IMR-90 (cell line): ENCODE data around the gene NRSN1. TPM values are rescaled to one million over a fixed set of nuclear protein-coding genes. Genes with fewer than 3 reads are reported as not detected.

ENCODE experiments used
- ATAC-seq: fragments of 200-7000 bp; cut with Tn5 transposase; 2 replicates; pipeline ENCODE4 v1.9.1; 2020; ENCODE audit warnings: low read depth, mild to moderate bottlenecking, moderate library complexity
- BruUV-seq: library from RNA; stranded (reverse); fragments of 400-500 nt; replicated peaks from 2 replicates; lab custom pipeline; 2021; lab: Mats Ljungman, UMichigan
- CTCF ChIA-PET: fragments of 300-600 bp; formaldehyde crosslinking; extraction: SDS; loops from one replicate; lab custom pipeline; 2021; ENCODE audit warnings: antibody characterized with exemption; lab: Yijun Ruan, JAX
- POLR2A ChIA-PET: fragments of 300-600 bp; sonication (Branson Sonifier 250); formaldehyde crosslinking; loops from one replicate; lab custom pipeline; 2022; ENCODE audit warnings: antibody characterized with exemption; ENCODE audit not compliant: unreplicated experiment; lab: Charles Lee
- DNase-seq: peaks from one replicate; pipeline ENCODE4 v3.0.0; 2013
- H2AFZ ChIP-seq: replicated peaks from 2 replicates; pipeline ENCODE3; 2013; ENCODE audit warnings: low read length, mild to moderate bottlenecking; ENCODE audit not compliant: poor library complexity
- H2AK5ac ChIP-seq: 2 replicates; pipeline ENCODE4 v1.6.1; 2013; ENCODE audit warnings: low read depth, low read length, inconsistent platforms
- H2AK9ac ChIP-seq: replicated peaks from 2 replicates; pipeline ENCODE3; 2013; ENCODE audit warnings: mild to moderate bottlenecking, low read depth, low read length, moderate library complexity; ENCODE audit not compliant: poor library complexity
- H2BK120ac ChIP-seq: 2 replicates; pipeline ENCODE4 v1.6.1; 2013; ENCODE audit warnings: low read depth, low read length, inconsistent platforms
- H2BK15ac ChIP-seq: 3 replicates; pipeline ENCODE4 v1.6.1; 2013; ENCODE audit warnings: low read depth, low read length, inconsistent platforms
- H2BK20ac ChIP-seq: 2 replicates; pipeline ENCODE4 v1.6.1; 2013; ENCODE audit warnings: low read depth, mild to moderate bottlenecking, inconsistent platforms, low read length, moderate library complexity
- H2BK5ac ChIP-seq: 2 replicates; pipeline ENCODE4 v1.6.1; 2013; ENCODE audit warnings: mild to moderate bottlenecking, low read depth, low read length, inconsistent platforms; ENCODE audit not compliant: poor library complexity, severe bottlenecking
- H3K14ac ChIP-seq: replicated peaks from 2 replicates; pipeline ENCODE4 v1.6.1; 2013; ENCODE audit warnings: low read depth, low read length, inconsistent platforms
- H3K18ac ChIP-seq: 2 replicates; pipeline ENCODE4 v1.6.1; 2013; ENCODE audit warnings: low read depth, low read length, control low read depth
- H3K23ac ChIP-seq: 2 replicates; pipeline ENCODE4 v1.6.1; 2013; ENCODE audit warnings: low read depth, low read length, inconsistent platforms
- H3K27ac ChIP-seq: 2 replicates; pipeline ENCODE4 v1.5.1; 2013; ENCODE audit warnings: mild to moderate bottlenecking, control low read depth, low read length; ENCODE audit not compliant: insufficient read depth
- H3K27me3 ChIP-seq: 2 replicates; pipeline ENCODE4 v1.6.1; 2013; ENCODE audit warnings: low read length; ENCODE audit not compliant: control insufficient read depth, insufficient read depth
- H3K36me3 ChIP-seq: 2 replicates; pipeline ENCODE4 v1.6.1; 2013; ENCODE audit warnings: low read length, mixed read lengths; ENCODE audit not compliant: control insufficient read depth, insufficient read depth
- H3K4ac ChIP-seq: 2 replicates; pipeline ENCODE4 v1.6.1; 2013; ENCODE audit warnings: low read depth, low read length, inconsistent platforms
- H3K4me1 ChIP-seq: 2 replicates; pipeline ENCODE4 v1.6.1; 2013; ENCODE audit warnings: low read length, mixed read lengths; ENCODE audit not compliant: control insufficient read depth, insufficient read depth
- H3K4me2 ChIP-seq: 2 replicates; pipeline ENCODE4 v1.6.1; 2013; ENCODE audit warnings: low read depth, mild to moderate bottlenecking, control low read depth, low read length, moderate library complexity
- H3K4me3 ChIP-seq: 2 replicates; pipeline ENCODE4 v1.5.1; 2013; ENCODE audit warnings: low read depth, mild to moderate bottlenecking, control low read depth, low read length, moderate library complexity; ENCODE audit not compliant: insufficient read depth
- H3K56ac ChIP-seq: 2 replicates; pipeline ENCODE4 v1.6.1; 2013; ENCODE audit warnings: low read length, inconsistent platforms; ENCODE audit not compliant: insufficient read depth; ENCODE audit errors: extremely low read depth
- H3K79me1 ChIP-seq, 2 experiments: 2 replicates each; pipeline ENCODE4 v1.6.1; 2013; ENCODE audit warnings: low read length in 2 of 2, inconsistent platforms in 1 of 2, low read depth in 1 of 2
- H3K9ac ChIP-seq: 2 replicates; pipeline ENCODE4 v1.6.1; 2013; ENCODE audit warnings: low read depth, low read length, control low read depth
- H3K9me1 ChIP-seq: 2 replicates; pipeline ENCODE4 v1.6.1; 2013; ENCODE audit warnings: low read length, inconsistent platforms; ENCODE audit not compliant: insufficient read depth
- H3K9me3 ChIP-seq: 2 replicates; pipeline ENCODE4 v1.6.1; 2013; ENCODE audit warnings: low read length; ENCODE audit not compliant: control insufficient read depth, insufficient read depth
- H4K20me1 ChIP-seq: 2 replicates; pipeline ENCODE4 v1.6.1; 2013; ENCODE audit warnings: low read length, inconsistent platforms; ENCODE audit not compliant: insufficient read depth
- H4K5ac ChIP-seq: 2 replicates; pipeline ENCODE4 v1.6.1; 2013; ENCODE audit warnings: mild to moderate bottlenecking, low read depth, low read length, control low read depth
- H4K8ac ChIP-seq, 2 experiments: 2 replicates each; pipeline ENCODE4 v1.6.1; 2013; ENCODE audit warnings: low read depth in 2 of 2, low read length in 2 of 2, control low read depth in 1 of 2, inconsistent platforms in 1 of 2
- H4K91ac ChIP-seq: 2 replicates; pipeline ENCODE4 v1.6.1; 2013; ENCODE audit warnings: low read depth, low read length, inconsistent platforms; ENCODE audit not compliant: insufficient read depth
- MAFK ChIP-seq: IDR thresholded peaks from 2 replicates; pipeline ENCODE4 v1.6.1; 2012; ENCODE audit warnings: low read depth, low read length, improper control_type of control experiment
- WGBS, 2 experiments: methylation state at CpG; one replicate each; pipeline versions ENCODE4 v1.1.5 to v1.1.7; 2013; ENCODE audit warnings: missing lambda C conversion rate in 2 of 2; ENCODE audit not compliant: insufficient read length in 1 of 2; ENCODE audit errors: extremely low coverage in 2 of 2; 5-methylcytosine and 5-hydroxymethylcytosine counted together
- dilution Hi-C: fragments of 300-500 bp; cut with HindIII; formaldehyde crosslinking; loops from one replicate; pipeline ENCODE4 v1.14.3; 2018; ENCODE audit warnings: low sequenced_read_pairs; ENCODE audit not compliant: unreplicated experiment
- in situ Hi-C: fragments of 300-500 bp; cut with MboI; formaldehyde crosslinking; loops from 3 replicates; pipeline ENCODE4 v1.14.3; 2019; ENCODE audit warnings: low sequenced_read_pairs, inconsistent platforms, mixed read lengths
- intact Hi-C: fragments of 100-400 bp; cut with micrococcal nuclease; formaldehyde crosslinking; loops from 2 replicates; pipeline ENCODE4 v1.10.0; 2022
- polyA plus RNA-seq, 3 experiments: library from polyadenylated mRNA; depleted of rRNA; stranded (reverse); fragments of >200 nt; gene quantifications; 2 replicates each; pipeline ENCODE4 v1.2.3, GENCODE V29; 2012; ENCODE audit warnings: low replicate concordance in 1 of 3
- total RNA-seq: library from RNA; depleted of rRNA; stranded (reverse); fragments of >200 nt; gene quantifications from 2 replicates; pipeline ENCODE4 v1.2.3, GENCODE V29; 2012
- TF ChIP-seq, protein P1 (sequence below): conservative IDR thresholded peaks from 2 replicates; pipeline ENCODE4 v1.5.1; 2012; ENCODE audit warnings: mild to moderate bottlenecking, low read depth, low read length, improper control_type of control experiment

The NRSN1 gene
- total and polyA plus RNA-seq, 2 of the 4 experiments (the other 2 are of a cell fraction), result not detected

DNA sequence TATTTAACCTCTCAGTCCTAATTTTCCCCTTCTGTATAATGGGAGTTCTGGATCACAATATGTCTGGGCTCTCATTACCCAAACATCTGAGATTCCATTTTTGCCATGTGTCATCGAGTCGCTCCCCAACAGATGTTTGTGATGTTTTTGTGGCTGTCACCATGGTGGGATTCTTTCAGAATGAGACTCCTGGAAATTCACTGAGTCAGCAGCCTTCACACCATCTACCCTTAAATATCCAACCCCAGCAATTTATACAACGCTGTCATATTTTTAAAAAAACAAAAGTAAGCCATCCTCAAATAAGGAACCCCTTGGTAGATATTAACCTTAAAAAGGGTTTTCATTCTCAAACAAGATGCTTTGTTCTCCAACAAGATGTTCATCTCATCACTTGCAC lies 20.9 kb downstream of the NRSN1 start:
- Histone ChIP-seq H3K4me3 (no peak overlapping the region), H3K9me3 (peaks cover 13% of the 10 kb centered on the region), H4K91ac (no peak overlapping the region), H2BK15ac (no peak overlapping the region), H3K9ac (no peak overlapping the region), H3K4me1 (no peaks in the 10 kb centered on the region), H3K18ac (no peak overlapping the region), H3K36me3 (no peaks in the 10 kb centered on the region), H2AFZ (no peak overlapping the region), H3K23ac (no peak overlapping the region), H3K56ac (no peak overlapping the region), H3K27me3 (no peaks in the 10 kb centered on the region), H3K14ac (no peak overlapping the region), H2BK5ac (no peak overlapping the region), H3K4ac (no peak overlapping the region), H2AK9ac (no peak overlapping the region), H3K79me1 (no peaks in the 10 kb centered on the region), H3K27ac (no peak overlapping the region), H4K5ac (no peak overlapping the region), H2AK5ac (no peak overlapping the region), H3K9me1 (no peaks in the 10 kb centered on the region), H2BK120ac (no peak overlapping the region), H3K4me2 (no peak overlapping the region), H4K20me1 (no peaks in the 10 kb centered on the region), H4K8ac (no peak overlapping the region), H2BK20ac (no peak overlapping the region)
- no peak for DNase-seq
- TF ChIP-seq MAFK, result peak; percentile 44
- TF ChIP-seq, protein P1, sequence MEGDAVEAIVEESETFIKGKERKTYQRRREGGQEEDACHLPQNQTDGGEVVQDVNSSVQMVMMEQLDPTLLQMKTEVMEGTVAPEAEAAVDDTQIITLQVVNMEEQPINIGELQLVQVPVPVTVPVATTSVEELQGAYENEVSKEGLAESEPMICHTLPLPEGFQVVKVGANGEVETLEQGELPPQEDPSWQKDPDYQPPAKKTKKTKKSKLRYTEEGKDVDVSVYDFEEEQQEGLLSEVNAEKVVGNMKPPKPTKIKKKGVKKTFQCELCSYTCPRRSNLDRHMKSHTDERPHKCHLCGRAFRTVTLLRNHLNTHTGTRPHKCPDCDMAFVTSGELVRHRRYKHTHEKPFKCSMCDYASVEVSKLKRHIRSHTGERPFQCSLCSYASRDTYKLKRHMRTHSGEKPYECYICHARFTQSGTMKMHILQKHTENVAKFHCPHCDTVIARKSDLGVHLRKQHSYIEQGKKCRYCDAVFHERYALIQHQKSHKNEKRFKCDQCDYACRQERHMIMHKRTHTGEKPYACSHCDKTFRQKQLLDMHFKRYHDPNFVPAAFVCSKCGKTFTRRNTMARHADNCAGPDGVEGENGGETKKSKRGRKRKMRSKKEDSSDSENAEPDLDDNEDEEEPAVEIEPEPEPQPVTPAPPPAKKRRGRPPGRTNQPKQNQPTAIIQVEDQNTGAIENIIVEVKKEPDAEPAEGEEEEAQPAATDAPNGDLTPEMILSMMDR, result no peak
- in situ Hi-C loops, result no loop called here
- dilution Hi-C loops, result no loop called here
- no TSS peak for BruUV-seq
- intact Hi-C loops, result no loop called here
- POLR2A ChIA-PET, result no interaction called here
- no peak for ATAC-seq
- WGBS, 2 experiments, result no CpG with 5 or more reads among the region's 3 CpGs
- CTCF ChIA-PET, result no interaction called here
